Erythroblast (primary cell): Measurements from ENCODE around the gene QPRT.
A peak's percentile ranks its signal among the peaks of the same experiment; 100 is the strongest.
"Not testable (repeated sequence)": the region's sequence is repeated elsewhere in the genome, so short reads cannot be mapped to it uniquely, and the experiment has no call there.

Experiments
- DNase-seq, 2 experiments: peaks; one replicate each; lab custom pipeline; 2025; lab: John Stamatoyannopoulos, UW
- GATA1 ChIP-seq: IDR thresholded peaks from 2 replicates; pipeline ENCODE4 v1.6.1; 2011; ENCODE audit warnings: low read depth, mild to moderate bottlenecking, control low read depth, low read length, moderate library complexity
- POLR2A ChIP-seq: IDR thresholded peaks from 2 replicates; pipeline ENCODE4 v1.6.1; 2011; ENCODE audit warnings: mild to moderate bottlenecking, low read length

Gene QPRT

DNA sequence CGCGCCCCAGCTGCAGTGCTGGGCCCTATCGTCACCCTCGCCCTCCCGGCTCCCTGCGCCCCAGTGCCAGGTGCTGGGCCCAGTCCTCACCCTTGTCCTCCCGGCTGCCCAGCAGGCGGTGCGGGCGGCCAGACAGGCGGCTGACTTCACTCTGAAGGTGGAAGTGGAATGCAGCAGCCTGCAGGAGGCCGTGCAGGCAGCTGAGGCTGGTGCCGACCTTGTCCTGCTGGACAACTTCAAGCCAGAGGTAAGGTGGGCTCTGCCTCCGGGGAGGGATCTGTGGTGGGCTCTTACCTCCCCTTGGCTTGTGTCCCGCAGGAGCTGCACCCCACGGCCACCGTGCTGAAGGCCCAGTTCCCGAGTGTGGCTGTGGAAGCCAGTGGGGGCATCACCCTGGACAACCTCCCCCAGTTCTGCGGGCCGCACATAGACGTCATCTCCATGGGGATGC, 17.9 kb downstream of the QPRT start:
- no peak for DNase-seq
- TF ChIP-seq GATA1 = no peak
- TF ChIP-seq POLR2A = no peak

DNA sequence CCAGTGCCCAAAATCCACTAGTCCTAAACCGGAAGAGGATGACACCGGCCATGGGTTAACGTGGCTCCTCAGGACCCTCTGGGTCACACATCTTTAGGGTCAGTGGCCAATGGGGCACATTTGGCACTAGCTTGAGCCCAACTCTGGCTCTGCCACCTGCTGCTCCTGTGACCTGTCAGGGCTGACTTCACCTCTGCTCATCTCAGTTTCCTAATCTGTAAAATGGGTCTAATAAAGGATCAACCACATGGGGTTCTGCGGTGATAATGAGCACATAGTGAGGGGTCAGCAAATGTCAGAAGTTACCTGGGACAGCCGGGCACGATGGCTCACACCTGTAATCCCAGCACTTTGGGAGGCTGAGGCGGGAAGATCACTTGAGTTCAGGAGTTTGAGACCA, 18.4 kb downstream of the QPRT start:
- TF ChIP-seq GATA1 = no peak
- no peak for TF ChIP-seq POLR2A

DNA sequence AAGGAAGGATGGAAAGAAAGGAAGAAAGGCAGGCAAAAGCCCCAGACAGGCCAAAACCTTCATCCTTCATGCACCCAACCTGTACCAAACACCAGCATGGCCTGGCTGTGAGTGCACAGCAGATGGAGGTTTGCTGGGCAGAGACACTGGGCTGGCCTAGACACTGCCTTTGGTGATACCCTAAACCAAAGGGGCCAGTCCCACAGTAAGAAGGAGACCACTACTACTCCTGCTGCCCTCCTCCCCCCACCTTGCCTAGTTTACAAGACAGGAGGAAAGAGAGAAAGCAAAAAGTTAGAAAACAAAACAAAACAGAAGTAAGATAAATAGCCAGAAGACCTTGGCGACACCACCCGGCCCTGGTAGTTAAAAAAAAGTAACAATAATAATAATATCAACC, 19.1 kb downstream of the QPRT start:
- TF ChIP-seq GATA1 = no peak
- no peak for TF ChIP-seq POLR2A
- DNase-seq = no peak

More for the DNA sequence above, 18.4 kb downstream of the QPRT start:
- no peak for DNase-seq

DNA sequence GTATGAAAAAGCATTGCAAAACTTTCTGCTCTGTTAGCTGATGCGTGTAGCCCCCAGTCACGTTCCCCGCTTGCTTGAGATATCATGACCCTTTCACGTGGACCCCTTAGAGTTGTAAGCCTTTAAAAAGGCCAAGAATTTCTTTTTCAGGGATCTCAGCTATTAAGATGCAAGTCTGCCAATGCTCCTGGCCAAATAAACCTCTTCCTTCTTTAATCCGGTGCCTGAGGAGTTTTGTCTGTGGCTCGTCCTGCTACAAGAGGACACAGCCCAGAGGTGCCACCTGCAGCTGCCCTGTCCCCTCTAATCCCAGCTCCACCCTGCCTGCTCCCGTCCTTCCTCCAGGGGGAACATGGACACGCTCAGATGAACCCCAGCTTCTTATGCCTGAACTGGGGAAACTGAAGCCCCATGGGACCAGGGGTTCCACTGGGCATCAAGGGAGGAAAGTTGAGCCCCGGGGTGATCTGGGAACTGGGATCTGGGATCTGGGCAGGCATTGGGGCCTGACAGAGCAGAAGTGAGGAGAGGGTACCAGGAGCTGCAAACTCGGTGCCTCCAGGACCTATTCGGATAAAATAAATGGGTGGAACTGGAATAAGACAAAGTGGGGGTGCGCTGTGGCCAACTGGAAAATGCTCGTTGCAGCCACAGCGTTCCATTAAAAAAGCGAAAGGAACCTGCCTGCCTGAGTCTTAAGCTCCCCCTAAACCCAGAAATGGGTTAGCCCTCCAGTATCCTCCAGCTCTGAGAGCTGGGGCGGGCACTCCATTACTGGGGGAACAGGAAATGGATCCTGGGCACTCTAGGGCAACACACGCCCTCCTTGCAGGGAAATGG, 19.7 kb downstream of the QPRT start:
- no peak for TF ChIP-seq POLR2A
- no peak for TF ChIP-seq GATA1
- no peak for DNase-seq

DNA sequence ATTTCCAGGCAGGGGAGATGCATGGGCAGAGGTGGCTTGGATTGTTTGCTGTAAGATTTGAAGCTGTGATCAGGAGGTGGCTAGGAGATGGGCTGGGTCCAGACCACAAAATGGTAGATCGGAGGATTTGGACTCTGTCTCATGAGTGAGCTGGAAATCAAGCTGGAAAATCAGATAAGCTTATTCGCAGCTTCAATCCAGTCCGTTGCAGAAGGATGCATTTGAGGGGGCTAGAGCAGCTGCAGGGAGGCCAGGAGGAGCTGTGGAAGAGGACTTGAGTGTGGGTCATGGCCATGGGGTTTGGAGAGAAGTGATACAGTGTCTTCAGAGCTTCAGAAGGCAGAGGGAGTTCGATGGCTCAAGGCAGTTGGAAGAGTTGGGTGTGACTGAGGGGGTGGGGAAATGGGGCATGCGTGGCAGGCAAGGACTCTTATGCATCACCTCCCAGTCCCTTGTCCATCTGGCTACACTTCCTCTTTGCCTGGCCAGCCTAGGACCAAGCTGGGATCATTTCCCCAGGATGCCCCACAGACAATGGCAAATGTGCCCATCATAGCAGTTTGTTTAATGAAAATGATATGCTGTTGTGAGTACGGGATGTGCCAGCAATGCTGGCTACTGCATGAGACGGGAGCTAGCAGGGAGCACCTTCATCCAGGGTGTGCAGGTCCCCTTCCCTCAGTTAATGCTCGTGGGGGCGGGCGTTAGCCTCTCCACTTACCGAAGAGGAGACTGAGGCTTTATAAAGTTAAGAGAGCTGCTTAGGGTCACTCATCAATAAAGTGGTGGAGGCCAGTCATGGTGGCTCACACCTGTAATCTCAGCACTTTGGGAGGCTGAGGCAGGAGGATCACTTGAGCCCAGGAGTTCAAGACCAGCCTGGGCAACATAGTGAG, 20.6 kb downstream of the QPRT start:
- no peak for DNase-seq
- no peak for TF ChIP-seq POLR2A
- no peak for TF ChIP-seq GATA1

DNA sequence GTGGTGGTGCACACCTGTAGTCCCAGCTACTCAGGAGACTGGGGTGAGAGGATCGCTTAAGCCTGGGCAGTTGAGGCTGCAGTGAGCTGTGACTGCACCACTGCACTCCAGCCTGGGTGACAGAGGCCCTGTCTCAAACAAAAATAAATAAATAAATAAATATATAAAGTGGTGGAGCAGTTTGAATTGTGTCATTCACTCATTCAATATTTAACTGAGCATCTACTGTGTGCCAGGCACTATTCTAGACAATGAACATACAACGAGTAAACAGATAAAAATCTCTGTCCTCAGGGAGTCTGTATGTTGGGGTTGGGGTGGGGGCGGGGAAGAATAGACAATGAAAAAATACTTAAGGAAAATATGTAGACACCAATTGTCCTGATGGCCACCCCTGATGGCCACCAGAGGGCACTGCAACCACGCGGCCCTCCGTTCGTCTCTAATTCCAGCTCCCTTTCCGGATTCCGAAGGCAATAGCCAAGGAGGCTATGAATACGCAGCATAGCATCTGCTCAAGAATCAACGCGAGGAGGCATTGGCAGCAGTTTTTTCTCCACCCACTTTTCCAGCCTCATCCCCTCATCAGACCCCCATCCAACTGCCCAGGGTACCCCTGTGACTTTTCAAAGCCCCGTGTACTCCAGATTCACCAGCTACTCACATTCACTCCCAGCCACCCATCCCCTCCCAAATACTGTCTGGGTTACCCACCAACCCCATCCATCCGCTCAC, 21.4 kb downstream of the QPRT start:
- no peak for TF ChIP-seq POLR2A
- no peak for TF ChIP-seq GATA1
- peak; percentile 78 to 86 for DNase-seq

DNA sequence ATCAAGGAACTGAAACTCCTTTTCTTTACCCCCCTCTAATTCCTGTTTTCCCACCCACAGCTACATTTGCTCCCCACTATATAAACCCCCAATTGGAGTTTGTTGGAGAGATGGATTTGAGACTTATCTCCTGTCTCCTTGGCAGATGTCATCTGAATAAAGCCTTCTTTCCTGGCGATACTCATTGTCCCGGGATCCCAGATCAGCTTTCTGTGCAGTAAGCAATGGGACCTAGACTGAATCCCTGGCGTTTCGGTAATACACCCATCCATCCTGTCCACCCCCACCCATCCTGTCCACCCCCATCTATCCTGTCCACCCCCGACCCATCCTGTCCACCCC, 22.2 kb downstream of the QPRT start:
- no peak for TF ChIP-seq POLR2A
- no peak for TF ChIP-seq GATA1
- DNase-seq = no peak

DNA sequence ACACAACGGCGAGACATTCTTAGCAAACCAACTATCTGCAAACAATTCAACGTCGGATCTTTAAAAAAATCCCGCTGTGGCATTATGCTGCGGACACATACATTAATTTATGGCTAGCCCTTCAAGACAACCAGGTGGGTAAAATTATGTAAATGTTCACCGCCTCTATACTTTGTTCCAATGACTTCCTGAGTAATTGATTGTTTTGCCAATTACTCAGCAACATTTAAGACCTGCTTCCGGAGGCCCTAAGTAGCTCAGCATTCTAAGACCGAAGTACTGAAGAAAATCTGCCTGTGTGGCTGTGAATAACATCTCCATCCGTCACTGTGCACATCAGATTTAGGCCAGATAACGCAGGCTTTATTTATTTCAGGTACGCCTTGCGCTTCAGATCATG, 23.3 kb downstream of the QPRT start:
- no peak for DNase-seq
- TF ChIP-seq POLR2A (no peak), GATA1 (no peak)

DNA sequence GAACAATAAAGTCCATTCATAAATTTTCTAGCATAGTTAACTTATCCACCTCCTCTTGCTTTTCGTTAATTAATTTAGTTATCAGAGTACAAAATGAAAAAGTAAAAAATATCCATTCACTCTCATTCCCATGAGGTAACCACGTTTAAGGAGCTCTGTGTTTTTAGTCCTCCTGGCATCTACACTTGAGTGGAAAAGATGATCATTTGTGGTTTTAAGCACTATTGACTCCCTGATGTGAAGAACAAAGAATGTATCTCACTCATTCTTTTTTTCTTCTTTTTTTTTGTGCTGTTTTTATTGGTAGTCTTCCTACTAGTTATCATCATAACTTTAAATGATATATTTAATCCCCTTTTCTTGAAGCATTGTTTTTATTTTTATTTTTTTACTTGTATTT, 26.1 kb downstream of the QPRT start:
- no peak for TF ChIP-seq GATA1
- no peak for DNase-seq

DNA sequence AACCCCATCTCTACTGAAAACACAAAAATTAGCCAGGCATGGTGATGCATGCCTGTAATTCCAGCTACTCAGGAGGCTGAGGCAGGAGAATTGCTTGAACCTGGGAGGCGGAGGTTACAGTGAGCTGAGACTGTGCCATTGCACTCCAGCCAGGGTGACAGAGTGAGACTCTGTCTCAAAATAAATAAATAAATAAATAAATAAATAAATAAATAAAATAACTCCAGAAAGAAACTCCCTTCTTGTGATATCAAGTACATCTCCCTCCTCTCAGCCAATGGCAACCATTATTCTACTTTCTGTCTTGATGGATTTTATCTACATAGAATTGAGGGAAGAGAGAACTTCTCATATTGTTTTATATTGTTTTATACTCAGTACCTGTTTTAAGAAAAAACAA, 28.2 kb downstream of the QPRT start:
- not testable (repeated sequence) for DNase-seq

DNA sequence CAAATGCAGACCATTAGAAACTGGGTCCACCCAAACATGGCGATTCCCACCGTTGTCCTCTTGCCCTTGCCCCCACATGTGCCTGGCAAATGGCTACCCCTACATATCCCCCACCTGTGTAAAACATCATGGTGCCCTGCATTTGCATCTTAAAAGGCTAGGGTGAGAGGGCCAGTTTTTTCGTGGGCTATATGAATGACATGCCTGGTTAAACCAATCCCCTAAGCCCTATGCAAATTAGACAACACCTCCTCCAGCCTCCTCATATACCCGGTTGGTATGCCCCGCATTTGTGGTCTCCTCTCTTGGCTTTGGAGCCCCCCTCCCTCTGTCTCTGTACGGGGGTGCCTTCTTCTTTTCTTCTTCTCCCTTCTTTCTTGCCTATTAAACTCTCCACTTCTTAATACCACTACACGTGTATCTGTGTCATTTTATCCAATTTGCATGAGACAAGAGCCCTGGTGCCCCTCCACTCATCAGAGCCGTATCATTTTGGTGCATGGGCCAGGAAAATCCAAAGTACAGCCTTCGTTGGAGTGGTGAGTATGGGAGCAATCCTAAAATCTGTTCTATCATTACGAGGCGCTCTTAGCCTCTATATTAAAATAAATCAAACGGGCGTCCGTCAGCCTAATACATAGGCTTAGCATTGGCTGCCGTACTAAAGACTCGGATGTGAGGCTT, 30.1 kb downstream of the QPRT start:
- no peak for DNase-seq
- TF ChIP-seq POLR2A (no peak), GATA1 (no peak)

DNA sequence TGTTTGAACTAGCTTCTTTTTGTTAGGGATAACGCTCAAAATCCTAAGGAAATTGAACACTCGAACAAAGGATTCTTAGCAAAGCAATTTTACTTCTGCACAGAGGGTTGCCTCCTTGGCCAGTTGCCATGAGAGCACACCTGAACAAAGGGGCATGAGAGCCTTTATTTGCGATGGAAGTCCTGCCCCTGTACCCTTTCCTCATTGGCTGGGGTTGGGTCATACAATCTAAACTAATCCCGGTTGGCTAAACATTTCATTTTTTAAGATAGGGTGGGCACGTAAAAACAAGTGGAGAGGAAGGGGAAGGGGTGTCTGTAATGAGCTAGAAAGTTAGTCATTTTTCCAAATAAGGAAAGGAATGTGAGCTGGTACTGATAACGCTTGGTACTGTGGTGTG, 30.7 kb downstream of the QPRT start:
- not testable (repeated sequence) for DNase-seq
